ENCODE measurements around the gene RETNLB. TPM values are rescaled to one million over a fixed set of nuclear protein-coding genes. Genes with fewer than 3 reads are reported as not detected.

Gene RETNLB
- total and polyA plus RNA-seq, 4 donors: not detected

GRCh38 chr3:108744762-108745161 is 12.4 kb downstream of the RETNLB start:
- no peak overlapping the region for H3K27ac ChIP-seq (ENCODE audit: low read depth in 1 of 2, low read length in 2 of 2)
- no peak for DNase-seq (ENCODE audit: low spot score)
- no peaks in the 10 kb centered on the region for H3K27me3 ChIP-seq (ENCODE audit: control insufficient read depth in 4 of 4, insufficient read depth in 4 of 4, low read length in 3 of 4)
- H3K4me1 ChIP-seq (ENCODE audit: control insufficient read depth in 4 of 4, insufficient read depth in 4 of 4, low read length in 3 of 4): no peaks in the 10 kb centered on the region
- 83% methylated on average over 5 of the region's 5 CpGs for WGBS
- no peaks in the 10 kb centered on the region for H3K9me3 ChIP-seq (ENCODE audit: control insufficient read depth in 4 of 4, low read length in 3 of 4)
- no peak overlapping the region for H3K4me3 ChIP-seq (ENCODE audit: low read depth in 1 of 3, low read length in 3 of 3)
- H3K36me3 ChIP-seq (ENCODE audit: control insufficient read depth in 4 of 4, insufficient read depth in 3 of 4, low read depth in 1 of 4, low read length in 3 of 4): no peaks in the 10 kb centered on the region
- no peak overlapping the region for H3K9ac ChIP-seq (ENCODE audit: low read depth in 1 of 2, low read length in 2 of 2)
- TF ChIP-seq GABPA (IDR thresholded peaks at IDR 0.05 in 1 of 2, conservative IDR thresholded peaks at IDR 0.05 in 1 of 2) (no peak), ZBTB33 (IDR thresholded peaks at IDR 0.05) (no peak), FOXA2 (IDR thresholded peaks at IDR 0.05) (no peak), REST (IDR thresholded peaks at IDR 0.05) (no peak), HNF4G (IDR thresholded peaks at IDR 0.05) (no peak), SP1 (IDR thresholded peaks at IDR 0.05) (no peak), ATF3 (IDR thresholded peaks at IDR 0.05) (no peak), HNF4A (conservative IDR thresholded peaks at IDR 0.05) (no peak)

GRCh38 chr3:108742929-108743328 is 14.3 kb downstream of the RETNLB start:
- Histone ChIP-seq H3K4me3 (ENCODE audit: low read depth in 1 of 3, low read length in 3 of 3) (no peak overlapping the region), H3K27me3 (ENCODE audit: control insufficient read depth in 4 of 4, insufficient read depth in 4 of 4, low read length in 3 of 4) (no peaks in the 10 kb centered on the region), H3K9me3 (ENCODE audit: control insufficient read depth in 4 of 4, low read length in 3 of 4) (no peaks in the 10 kb centered on the region), H3K27ac (ENCODE audit: low read depth in 1 of 2, low read length in 2 of 2) (no peak overlapping the region), H3K4me1 (ENCODE audit: control insufficient read depth in 4 of 4, insufficient read depth in 4 of 4, low read length in 3 of 4) (no peaks in the 10 kb centered on the region), H3K9ac (ENCODE audit: low read depth in 1 of 2, low read length in 2 of 2) (no peak overlapping the region), H3K36me3 (ENCODE audit: control insufficient read depth in 4 of 4, insufficient read depth in 3 of 4, low read depth in 1 of 4, low read length in 3 of 4) (no peaks in the 10 kb centered on the region)
- 94% methylated on average over 1 of the region's 1 CpG for WGBS
- DNase-seq (ENCODE audit: low spot score): no peak
- TF ChIP-seq ATF3 (IDR thresholded peaks at IDR 0.05): no peak
- no peak for TF ChIP-seq FOXA2 (IDR thresholded peaks at IDR 0.05)
- no peak for TF ChIP-seq FOXA1 (IDR thresholded peaks at IDR 0.05)

DNA sequence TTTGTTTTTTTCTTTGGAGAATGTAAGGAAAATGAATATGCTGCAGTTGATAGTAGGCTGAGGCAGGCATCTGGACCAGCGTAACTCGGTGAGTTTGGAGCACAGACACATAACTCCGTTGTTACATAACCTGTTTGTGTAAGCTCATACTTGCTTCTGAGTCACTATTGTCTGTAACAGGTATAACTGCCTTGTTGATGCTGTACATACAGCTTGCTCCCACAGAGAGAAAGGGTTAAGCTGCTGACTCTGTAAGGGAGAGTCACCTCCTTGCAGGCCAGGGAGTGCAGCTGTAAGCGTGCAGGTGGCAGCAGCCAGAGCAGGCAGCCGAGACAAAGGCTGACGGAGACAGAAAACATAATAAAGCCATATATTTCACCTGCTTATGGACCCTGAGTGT is 20.4 kb downstream of the RETNLB start:
- H3K36me3 ChIP-seq (ENCODE audit: control insufficient read depth in 4 of 4, insufficient read depth in 3 of 4, low read depth in 1 of 4, low read length in 3 of 4): no peaks in the 10 kb centered on the region
- H3K27me3 ChIP-seq (ENCODE audit: control insufficient read depth in 4 of 4, insufficient read depth in 4 of 4, low read length in 3 of 4): peaks cover 0 to 2% (median 0%) of the 10 kb centered on the region in 4 donors
- WGBS: 77% methylated on average over 6 of the region's 6 CpGs
- TF ChIP-seq FOXA2 (IDR thresholded peaks at IDR 0.05) (no peak), MAX (IDR thresholded peaks at IDR 0.05) (no peak), ZBTB33 (IDR thresholded peaks at IDR 0.05) (no peak), ATF3 (IDR thresholded peaks at IDR 0.05) (no peak), SP1 (IDR thresholded peaks at IDR 0.05) (no peak), FOXA1 (IDR thresholded peaks at IDR 0.05) (no peak), YY1 (IDR thresholded peaks at IDR 0.05) (no peak), REST (IDR thresholded peaks at IDR 0.05) (no peak), TAF1 (conservative IDR thresholded peaks at IDR 0.05) (no peak), GABPA (IDR thresholded peaks at IDR 0.05 in 1 of 2, conservative IDR thresholded peaks at IDR 0.05 in 1 of 2) (no peak), RXRA (IDR thresholded peaks at IDR 0.05) (no peak), EGR1 (IDR thresholded peaks at IDR 0.05; ENCODE audit: low read depth in 2 of 2) (no peak)

More for the DNA sequence above, 20.4 kb downstream of the RETNLB start:
- Histone ChIP-seq H3K9me3 (ENCODE audit: control insufficient read depth in 4 of 4, low read length in 3 of 4) (no peaks in the 10 kb centered on the region), H3K9ac (ENCODE audit: low read depth in 1 of 2, low read length in 2 of 2) (no peak overlapping the region), H3K27ac (ENCODE audit: low read depth in 1 of 2, low read length in 2 of 2) (no peak overlapping the region), H3K4me3 (ENCODE audit: low read depth in 1 of 3, low read length in 3 of 3) (no peak overlapping the region), H3K4me1 (ENCODE audit: control insufficient read depth in 4 of 4, insufficient read depth in 4 of 4, low read length in 3 of 4) (no peaks in the 10 kb centered on the region)
- DNase-seq (ENCODE audit: low spot score): no peak
